NCI-H2029 treated with DMSO at 0.1 percent for 48 hours (cell line): ENCODE data around the gene CRAT.
"Not testable (repeated sequence)": the region's sequence is repeated elsewhere in the genome, so short reads cannot be mapped to it uniquely, and the experiment has no call there.

Experiments
- DNase-seq: peaks from one replicate; lab custom pipeline; 2025; lab: John Stamatoyannopoulos, UW

CRAT gene

GRCh38 chr9:129138476-129139232 lies 28.1 kb upstream of the CRAT start:
- DNase-seq: no peak

GRCh38 chr9:129138144-129138462 lies 27.5 kb upstream of the CRAT start:
- DNase-seq: no peak

GRCh38 chr9:129137292-129138143 lies 26.9 kb upstream of the CRAT start:
- no peak for DNase-seq

- no peak for DNase-seq
Measured at GRCh38 chr9:129136446-129137035, 25.9 kb upstream of the CRAT start.

- no peak for DNase-seq
Measured at GRCh38 chr9:129135476-129135875, 24.9 kb upstream of the CRAT start.

- DNase-seq: no peak
Measured at GRCh38 chr9:129133082-129133481, 22.5 kb upstream of the CRAT start.

- DNase-seq: no peak
Measured at GRCh38 chr9:129131300-129132145, 20.9 kb upstream of the CRAT start.

GRCh38 chr9:129130791-129131190 lies 20.2 kb upstream of the CRAT start:
- no peak for DNase-seq

GRCh38 chr9:129130271-129130670 lies 19.7 kb upstream of the CRAT start:
- DNase-seq: not testable (repeated sequence)

GRCh38 chr9:129128689-129129088 lies 18.1 kb upstream of the CRAT start:
- no peak for DNase-seq

GRCh38 chr9:129126749-129127618 lies 16.4 kb upstream of the CRAT start:
- no peak for DNase-seq

GRCh38 chr9:129125478-129125877 lies 14.9 kb upstream of the CRAT start:
- no peak for DNase-seq

- no peak for DNase-seq
Measured at GRCh38 chr9:129124506-129125069, 14.0 kb upstream of the CRAT start.

GRCh38 chr9:129122976-129123375 lies 12.4 kb upstream of the CRAT start:
- DNase-seq: not testable (repeated sequence)

GRCh38 chr9:129122133-129122532 lies 11.5 kb upstream of the CRAT start:
- no peak for DNase-seq

- no peak for DNase-seq
Measured at GRCh38 chr9:129121483-129121882, 10.9 kb upstream of the CRAT start.

GRCh38 chr9:129118799-129119198 lies 8.2 kb upstream of the CRAT start:
- DNase-seq: no peak

GRCh38 chr9:129113645-129114304 lies 3.2 kb upstream of the CRAT start:
- no peak for DNase-seq

- not testable (repeated sequence) for DNase-seq
Measured at GRCh38 chr9:129112526-129112925, 1.9 kb upstream of the CRAT start.

GRCh38 chr9:129111528-129112151 lies 1.0 kb upstream of the CRAT start:
- no peak for DNase-seq
